NCI-H146 treated with DMSO at 0.1 percent for 48 hours (cell line): ENCODE measurements around the gene CXCR6.

Experiments
- DNase-seq: peaks from one replicate; lab custom pipeline; 2025; ENCODE audit not compliant: unreplicated experiment; lab: John Stamatoyannopoulos, UW

The CXCR6 gene

GRCh38 chr3:45943207-45943846, at the start of gene CXCR6:
Gene CXCR6 (plus strand): TSS chr3:45943464. CDS start chr3:45946482, 3,018 bp downstream.
- no peak for DNase-seq

- DNase-seq, result no peak
Observed at GRCh38 chr3:45894015-45894414, 49.2 kb upstream of the CXCR6 start.

GRCh38 chr3:45895686-45896468, 47.4 kb upstream of the CXCR6 start:
- DNase-seq, result no peak

GRCh38 chr3:45896956-45897355, 46.3 kb upstream of the CXCR6 start:
- no peak for DNase-seq

- DNase-seq, result no peak
Observed at GRCh38 chr3:45904931-45905330, 38.3 kb upstream of the CXCR6 start.

GRCh38 chr3:45905755-45906154, 37.5 kb upstream of the CXCR6 start:
- no peak for DNase-seq

- no peak for DNase-seq
Observed at GRCh38 chr3:45906681-45907407, 36.4 kb upstream of the CXCR6 start.

- DNase-seq, result no peak
Observed at GRCh38 chr3:45907769-45908705, 35.2 kb upstream of the CXCR6 start.

- DNase-seq, result no peak
Observed at GRCh38 chr3:45908761-45909160, 34.5 kb upstream of the CXCR6 start.

- no peak for DNase-seq
Observed at GRCh38 chr3:45909542-45909941, 33.7 kb upstream of the CXCR6 start.

GRCh38 chr3:45910892-45911291, 32.4 kb upstream of the CXCR6 start:
- DNase-seq, result no peak

- DNase-seq, result no peak
Observed at GRCh38 chr3:45911511-45912226, 31.6 kb upstream of the CXCR6 start.

- no peak for DNase-seq
Observed at GRCh38 chr3:45912435-45912834, 30.8 kb upstream of the CXCR6 start.

GRCh38 chr3:45914362-45915058, 28.8 kb upstream of the CXCR6 start:
- no peak for DNase-seq

- no peak for DNase-seq
Observed at GRCh38 chr3:45915059-45915439, 28.2 kb upstream of the CXCR6 start.

GRCh38 chr3:45915518-45916231, 27.6 kb upstream of the CXCR6 start:
- DNase-seq, result no peak

GRCh38 chr3:45917146-45917898, 25.9 kb upstream of the CXCR6 start:
- peak; percentile 74 for DNase-seq
